Loucy (cell line): Measurements from ENCODE around the gene EBF3.

Experiments used
- CTCF ChIP-seq: fragments of 200-600 bp; sonication (generic); conservative IDR thresholded peaks from 2 replicates; pipeline ENCODE4 v1.5.1; 2014; ENCODE audit warnings: mild to moderate bottlenecking, antibody characterized with exemption, low read length
- EZH2phosphoT487 ChIP-seq: fragments of 200-600 bp; IDR thresholded peaks from 2 replicates; pipeline ENCODE4 v1.6.1; 2018; ENCODE audit warnings: antibody characterized with exemption, mild to moderate bottlenecking, moderate library complexity, borderline replicate concordance

DNA sequence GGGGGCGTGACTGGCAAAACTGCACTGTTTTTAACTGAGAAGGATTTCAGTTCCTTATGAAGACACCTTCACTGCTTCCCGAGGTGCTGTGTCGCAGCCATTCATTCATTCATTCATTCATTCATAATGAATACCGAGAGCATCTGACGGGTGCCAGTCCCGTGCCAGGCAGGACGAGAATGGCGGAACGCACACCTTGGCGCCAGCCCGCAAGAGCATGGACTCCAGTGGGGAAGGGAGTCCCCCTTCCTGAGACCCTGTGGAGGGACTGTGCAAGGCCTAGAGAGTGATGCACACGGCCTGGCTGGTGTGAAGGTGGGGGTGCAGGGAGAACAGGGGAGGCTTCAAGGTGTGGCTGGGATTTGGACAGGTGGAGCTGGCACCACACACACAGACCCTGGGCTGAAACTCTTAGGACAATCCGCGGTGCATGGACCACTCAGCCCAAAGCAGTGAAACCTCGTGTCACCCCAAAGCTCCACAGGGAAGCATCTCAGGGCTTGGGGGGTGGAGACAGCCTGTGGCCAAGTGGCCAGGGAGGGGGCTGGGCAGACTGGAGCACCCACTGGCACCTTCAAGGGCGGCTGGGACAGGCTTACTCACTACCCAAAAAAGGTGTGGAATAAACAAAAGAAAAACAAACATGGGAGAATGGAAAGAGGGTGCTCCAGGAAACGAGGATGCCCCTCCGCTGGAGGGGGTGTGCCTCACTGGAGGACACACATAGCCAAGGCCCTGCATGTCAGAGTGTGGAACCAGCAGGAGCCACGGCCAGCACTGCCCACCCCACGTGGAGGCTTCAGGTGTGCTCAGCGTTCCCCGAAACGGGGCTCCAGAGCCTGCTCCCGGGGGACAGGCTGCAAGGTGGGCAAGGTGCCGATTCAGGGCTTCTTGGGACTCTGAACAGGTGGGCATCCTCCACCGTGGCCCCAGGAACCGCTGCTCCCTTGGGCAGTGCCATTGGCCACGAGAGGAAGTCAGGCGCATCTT lies 37.7 kb downstream of the EBF3 start:
- no peak for TF ChIP-seq CTCF
- TF ChIP-seq EZH2phosphoT487, result no peak
